ENCODE data around the gene TRIM51. TPM values are rescaled to one million over a fixed set of nuclear protein-coding genes. Genes with fewer than 3 reads are reported as not detected.
"Not testable (repeated sequence)": the region's sequence is repeated elsewhere in the genome, so short reads cannot be mapped to it uniquely, and the experiment has no call there.

Gene TRIM51
- not detected for total RNA-seq

GRCh38 chr11:55882997-55883396, at the start of gene TRIM51:
Gene TRIM51 (plus strand): TSS chr11:55883297. CDS start chr11:55885429, 2,132 bp downstream.
- not testable (repeated sequence) for DNase-seq (ENCODE audit: low spot score)

GRCh38 chr11:55838452-55838851, 44.6 kb upstream of the TRIM51 start, which contains the start of gene OR5D16:
Gene OR5D16 (plus strand): TSS chr11:55838752. CDS start chr11:55838752, 0 bp downstream.
- no peak for DNase-seq (ENCODE audit: low spot score)

GRCh38 chr11:55847453-55847852, 35.6 kb upstream of the TRIM51 start:
- DNase-seq (ENCODE audit: low spot score), result no peak

GRCh38 chr11:55849037-55849436, 34.1 kb upstream of the TRIM51 start:
- no peak for DNase-seq (ENCODE audit: low spot score)

GRCh38 chr11:55852141-55852540, 31.0 kb upstream of the TRIM51 start:
- no peak for DNase-seq (ENCODE audit: low spot score)

- no peak for DNase-seq (ENCODE audit: low spot score)
Observed at GRCh38 chr11:55854704-55855103, 28.4 kb upstream of the TRIM51 start.

GRCh38 chr11:55867354-55867753, 15.7 kb upstream of the TRIM51 start:
- DNase-seq (ENCODE audit: low spot score), result not testable (repeated sequence)

- DNase-seq (ENCODE audit: low spot score), result not testable (repeated sequence)
Observed at GRCh38 chr11:55872731-55873130, 10.4 kb upstream of the TRIM51 start.

GRCh38 chr11:55873146-55873545, 10.0 kb upstream of the TRIM51 start:
- peak; percentile 24 for DNase-seq (ENCODE audit: low spot score)

- DNase-seq (ENCODE audit: low spot score), result not testable (repeated sequence)
Observed at GRCh38 chr11:55884995-55885394, 1.9 kb downstream of the TRIM51 start.

- DNase-seq (ENCODE audit: low spot score), result not testable (repeated sequence)
Observed at GRCh38 chr11:55885481-55885880, 2.4 kb downstream of the TRIM51 start.

GRCh38 chr11:55895216-55895615, 12.1 kb downstream of the TRIM51 start:
- DNase-seq (ENCODE audit: low spot score), result no peak

- no peak for DNase-seq (ENCODE audit: low spot score)
Observed at GRCh38 chr11:55902308-55902707, 19.2 kb downstream of the TRIM51 start.

GRCh38 chr11:55914482-55914881, 31.4 kb downstream of the TRIM51 start, which contains the start of gene OR5W2:
Gene OR5W2 (minus strand): TSS chr11:55914582. CDS start chr11:55914582, 0 bp downstream.
- no peak for DNase-seq (ENCODE audit: low spot score)

- DNase-seq (ENCODE audit: low spot score), result no peak
Observed at GRCh38 chr11:55920537-55920936, 37.4 kb downstream of the TRIM51 start.

- DNase-seq (ENCODE audit: low spot score), result no peak
Observed at GRCh38 chr11:55936300-55936699, 53.2 kb downstream of the TRIM51 start, which contains the start of gene OR5I1. Gene OR5I1 (minus strand): TSS chr11:55936400. CDS start chr11:55936400, 0 bp downstream.

Other genes with a start within 250 kb of the TRIM51 start
- gene OR4P4, start 248.2 kb upstream of the TRIM51 start, total RNA-seq, result not detected
- not detected for gene OR4S2, start 235.0 kb upstream of the TRIM51 start, total RNA-seq
- gene OR4C6, start 221.1 kb upstream of the TRIM51 start, total RNA-seq, result not detected
- not detected for gene OR5D13, start 109.9 kb upstream of the TRIM51 start, total RNA-seq
- not detected for gene OR5D14, start 87.7 kb upstream of the TRIM51 start, total RNA-seq
- gene OR5L1, start 71.9 kb upstream of the TRIM51 start, total RNA-seq, result not detected
- gene OR5D18, start 63.7 kb upstream of the TRIM51 start, total RNA-seq, result not detected
- not detected for gene OR5L2, start 56.1 kb upstream of the TRIM51 start, total RNA-seq
- gene OR5D16, start 44.5 kb upstream of the TRIM51 start, total RNA-seq, result not detected
- gene OR5W2, start 31.3 kb downstream of the TRIM51 start, total RNA-seq, result not detected
- not detected for gene OR5I1, start 53.1 kb downstream of the TRIM51 start, total RNA-seq
- gene OR10AG1, start 86.6 kb downstream of the TRIM51 start, total RNA-seq, result not detected
- not detected for gene OR5F1, start 111.3 kb downstream of the TRIM51 start, total RNA-seq
- gene OR5AS1, start 144.4 kb downstream of the TRIM51 start, total RNA-seq, result not detected
- gene OR8I2, start 210.0 kb downstream of the TRIM51 start, total RNA-seq, result not detected
- not detected for gene OR8H2, start 220.4 kb downstream of the TRIM51 start, total RNA-seq
- gene OR8H3, start 239.1 kb downstream of the TRIM51 start, total RNA-seq, result not detected

Measured in mucosa of gallbladder (tissue), 1 donor.